HG03045 (cell line): ENCODE results near the gene LHFPL3.

ENCODE experiments used
- ATAC-seq: cut with Tn5 transposase; IDR thresholded peaks from one replicate; pipeline ENCODE4 v1.9.1; 2021; ENCODE audit warnings: mild to moderate bottlenecking, moderate library complexity; ENCODE audit not compliant: unreplicated experiment

Gene LHFPL3

GRCh38 chr7:104826135-104826534 is 497.7 kb downstream of the LHFPL3 start:
- no peak for ATAC-seq

GRCh38 chr7:104836976-104837375 is 508.6 kb downstream of the LHFPL3 start:
- no peak for ATAC-seq

GRCh38 chr7:104838537-104839299 is 510.3 kb downstream of the LHFPL3 start:
- no peak for ATAC-seq

DNA sequence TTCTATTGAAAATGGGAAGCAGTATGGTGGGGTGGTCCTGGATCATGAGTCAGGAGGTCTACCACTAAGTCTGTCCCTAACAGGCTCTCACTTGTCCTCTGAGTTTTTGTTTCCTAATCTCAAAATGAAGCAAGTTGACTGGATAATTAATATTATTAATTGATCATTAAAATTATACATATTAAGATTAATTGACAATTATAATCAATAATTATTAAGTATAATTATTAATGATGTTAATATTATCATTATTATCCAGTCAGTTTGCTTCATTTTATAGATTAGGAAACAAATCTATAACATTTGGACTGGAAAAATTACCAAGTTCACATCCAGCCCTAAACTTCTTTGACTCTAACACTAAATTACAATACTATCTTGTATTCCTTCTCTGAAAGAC is 511.4 kb downstream of the LHFPL3 start:
- no peak for ATAC-seq

GRCh38 chr7:104841798-104842197 is 513.4 kb downstream of the LHFPL3 start:
- ATAC-seq: no peak

GRCh38 chr7:104843198-104843597 is 514.8 kb downstream of the LHFPL3 start:
- no peak for ATAC-seq

- ATAC-seq: no peak
Observed at GRCh38 chr7:104845557-104845956, 517.2 kb downstream of the LHFPL3 start.

- no peak for ATAC-seq
Observed at GRCh38 chr7:104846731-104847130, 518.3 kb downstream of the LHFPL3 start.

DNA sequence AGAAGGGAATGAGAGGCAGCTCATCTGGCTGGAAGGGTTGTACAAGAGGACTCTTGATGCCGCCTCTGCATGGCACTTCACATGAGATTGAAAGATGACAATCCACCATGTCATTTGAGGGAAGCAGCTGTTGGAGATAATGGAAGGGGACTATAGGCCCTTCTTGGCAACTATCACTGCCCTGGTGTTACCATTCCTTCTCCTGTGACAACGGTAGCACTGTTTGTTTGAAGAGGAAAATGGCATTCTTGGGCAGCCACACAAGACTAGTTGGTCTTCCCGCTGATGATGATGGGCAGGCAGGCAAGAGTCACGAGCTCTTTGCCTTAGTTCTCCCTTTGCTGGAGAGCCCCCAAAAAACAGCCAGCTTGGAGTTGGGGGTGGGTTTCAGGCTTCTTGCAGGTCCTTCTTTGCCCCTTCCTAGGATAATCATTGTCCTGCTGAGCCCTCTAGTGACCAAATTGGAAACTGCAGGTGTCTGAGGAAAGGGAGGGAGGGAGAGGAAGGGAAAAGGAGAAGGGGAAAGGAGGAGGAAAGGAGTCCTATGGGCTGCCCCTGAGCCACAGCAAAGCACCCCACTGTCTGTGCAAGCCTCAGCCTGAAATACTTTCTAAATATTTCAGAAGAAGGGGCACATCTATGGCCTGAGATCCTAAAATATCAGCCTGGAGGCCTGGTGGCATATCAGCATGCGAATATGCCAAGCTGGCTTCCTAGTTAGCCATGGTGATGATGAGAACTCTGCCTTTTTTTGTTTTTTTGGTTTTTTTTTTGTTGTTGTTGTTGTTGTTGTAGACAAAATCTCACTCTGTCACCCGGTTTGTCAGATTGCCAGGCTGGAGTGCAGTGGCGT is 520.0 kb downstream of the LHFPL3 start:
- no peak for ATAC-seq

- no peak for ATAC-seq
Observed at GRCh38 chr7:104850374-104850773, 522.0 kb downstream of the LHFPL3 start.

DNA sequence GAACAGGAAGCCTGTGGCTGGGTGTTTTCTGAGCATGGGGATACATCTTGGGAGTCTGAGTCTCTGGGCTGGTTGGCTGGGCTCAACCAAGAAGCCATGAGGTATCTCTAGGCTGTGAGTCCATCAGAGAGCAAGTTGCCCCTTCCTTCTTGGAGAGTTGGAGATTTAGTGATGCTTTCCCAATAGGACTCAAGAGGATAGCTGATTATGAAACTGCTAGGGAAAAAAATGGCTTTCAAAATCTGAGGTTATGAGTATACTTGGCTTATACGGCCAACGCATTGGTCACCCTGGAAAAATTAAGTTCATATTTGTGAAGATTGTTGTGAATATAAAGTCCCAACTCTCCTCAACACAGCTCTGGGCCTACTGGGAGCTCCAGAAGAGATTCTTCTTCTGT is 522.9 kb downstream of the LHFPL3 start:
- ATAC-seq: no peak

- ATAC-seq: no peak
Observed at GRCh38 chr7:104852386-104852785, 524.0 kb downstream of the LHFPL3 start.

GRCh38 chr7:104855861-104856260 is 527.5 kb downstream of the LHFPL3 start:
- ATAC-seq: no peak

GRCh38 chr7:104857458-104858425 is 529.3 kb downstream of the LHFPL3 start:
- peak; percentile 52 for ATAC-seq

GRCh38 chr7:104859754-104860426 is 531.5 kb downstream of the LHFPL3 start:
- ATAC-seq: no peak

- no peak for ATAC-seq
Observed at GRCh38 chr7:104861729-104862390, 533.5 kb downstream of the LHFPL3 start.

- no peak for ATAC-seq
Observed at GRCh38 chr7:104862719-104863118, 534.3 kb downstream of the LHFPL3 start.

DNA sequence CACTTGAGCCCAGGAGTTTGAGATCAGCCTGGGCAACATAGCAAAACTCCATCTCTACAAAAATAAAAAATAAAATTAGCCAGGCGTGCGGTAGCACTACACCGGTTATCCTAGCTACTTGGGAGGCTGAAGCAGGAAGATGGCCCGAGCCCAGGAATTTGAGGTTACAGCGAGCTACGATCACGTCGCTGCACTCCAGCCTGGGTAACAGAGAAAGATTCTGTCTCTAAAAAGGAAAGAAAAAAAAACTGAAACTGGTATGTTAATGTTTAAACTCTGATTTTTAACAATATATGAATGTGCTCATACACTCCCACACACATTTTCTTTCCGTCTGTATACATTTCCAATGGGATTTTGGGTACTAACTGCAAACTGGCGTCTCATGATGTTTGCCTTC is 545.0 kb downstream of the LHFPL3 start:
- ATAC-seq: no peak

- peak; percentile 86 for ATAC-seq
Observed at GRCh38 chr7:104878577-104878976, 550.2 kb downstream of the LHFPL3 start.

- ATAC-seq: peak; percentile 6
Observed at GRCh38 chr7:104883248-104883717, 554.9 kb downstream of the LHFPL3 start.
